ENCODE data around the gene SRD5A3. TPM values are rescaled to one million over a fixed set of nuclear protein-coding genes. Genes with fewer than 3 reads are reported as not detected.

Gene SRD5A3
- total and polyA plus RNA-seq, 2 donors (not counting 3 experiments of a cell fraction or from before 2014, with no cell fraction given): 23.6 to 24.3 TPM

DNA sequence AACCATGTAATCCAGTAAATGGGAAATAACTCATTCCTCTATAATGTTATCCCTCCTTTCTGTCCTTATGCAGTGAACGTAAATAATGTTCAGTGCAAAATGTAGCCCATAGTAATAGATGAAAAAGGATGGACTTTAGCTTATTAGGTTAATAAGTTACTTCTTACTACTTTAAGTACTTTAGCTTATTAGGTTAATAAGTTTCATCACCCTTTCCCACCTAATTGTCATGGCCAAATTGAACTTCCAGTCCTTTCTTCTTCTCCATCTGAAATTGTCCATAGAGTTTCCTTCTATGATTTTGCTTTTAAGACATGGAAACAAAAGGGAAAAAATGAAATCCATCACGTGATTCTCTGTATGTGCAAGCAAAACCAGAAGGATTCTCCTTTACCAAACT lies 34.5 kb downstream of the SRD5A3 start:
- ChIA-PET CTCF (no interaction called here), POLR2A (no interaction called here)
- TF ChIP-seq MYC (IDR thresholded peaks at IDR 0.05; ENCODE audit: low read depth, low read length) (no peak), POLR2A (IDR thresholded peaks at IDR 0.05; ENCODE audit: low read depth, low read length) (no peak), FOS (IDR thresholded peaks at IDR 0.05; ENCODE audit: borderline replicate concordance, insufficient read depth, low read length) (no peak), POLR2AphosphoS5 (IDR thresholded peaks at IDR 0.05; ENCODE audit: insufficient read depth, low read depth, low read length) (no peak), EZH2 (IDR thresholded peaks at IDR 0.05; ENCODE audit: borderline replicate concordance, low read depth, low read length, severe bottlenecking) (no peak), JUN (IDR thresholded peaks at IDR 0.05; ENCODE audit: borderline replicate concordance, insufficient read depth, insufficient read length, low read depth) (no peak), GATA2 (IDR thresholded peaks at IDR 0.05; ENCODE audit: insufficient read depth, insufficient read length, low read depth, low read length) (no peak)
- TF ChIP-seq, protein P1, sequence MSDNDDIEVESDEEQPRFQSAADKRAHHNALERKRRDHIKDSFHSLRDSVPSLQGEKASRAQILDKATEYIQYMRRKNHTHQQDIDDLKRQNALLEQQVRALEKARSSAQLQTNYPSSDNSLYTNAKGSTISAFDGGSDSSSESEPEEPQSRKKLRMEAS (IDR thresholded peaks at IDR 0.05; ENCODE audit: insufficient read depth, insufficient read length): no peak
- TF ChIP-seq, protein P2, sequence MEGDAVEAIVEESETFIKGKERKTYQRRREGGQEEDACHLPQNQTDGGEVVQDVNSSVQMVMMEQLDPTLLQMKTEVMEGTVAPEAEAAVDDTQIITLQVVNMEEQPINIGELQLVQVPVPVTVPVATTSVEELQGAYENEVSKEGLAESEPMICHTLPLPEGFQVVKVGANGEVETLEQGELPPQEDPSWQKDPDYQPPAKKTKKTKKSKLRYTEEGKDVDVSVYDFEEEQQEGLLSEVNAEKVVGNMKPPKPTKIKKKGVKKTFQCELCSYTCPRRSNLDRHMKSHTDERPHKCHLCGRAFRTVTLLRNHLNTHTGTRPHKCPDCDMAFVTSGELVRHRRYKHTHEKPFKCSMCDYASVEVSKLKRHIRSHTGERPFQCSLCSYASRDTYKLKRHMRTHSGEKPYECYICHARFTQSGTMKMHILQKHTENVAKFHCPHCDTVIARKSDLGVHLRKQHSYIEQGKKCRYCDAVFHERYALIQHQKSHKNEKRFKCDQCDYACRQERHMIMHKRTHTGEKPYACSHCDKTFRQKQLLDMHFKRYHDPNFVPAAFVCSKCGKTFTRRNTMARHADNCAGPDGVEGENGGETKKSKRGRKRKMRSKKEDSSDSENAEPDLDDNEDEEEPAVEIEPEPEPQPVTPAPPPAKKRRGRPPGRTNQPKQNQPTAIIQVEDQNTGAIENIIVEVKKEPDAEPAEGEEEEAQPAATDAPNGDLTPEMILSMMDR (IDR thresholded peaks at IDR 0.05; ENCODE audit: extremely low read depth in 1 of 2, insufficient read depth in 1 of 2, low read depth in 1 of 2, low read length in 2 of 2): no peak
- dilution Hi-C loops (cut with MboI; ENCODE audit: extremely low pct_ligation_motif_present, low sequenced_read_pairs) (no loop called here), intact Hi-C loops (cut with micrococcal nuclease) (no loop called here)
- H3K4me3 ChIP-seq (replicated peaks in 1 of 3; ENCODE audit: insufficient read depth in 1 of 3, low read depth in 1 of 3, low read length in 3 of 3): no peak overlapping the region
- H3K27ac ChIP-seq (ENCODE audit: insufficient read depth, low read depth, low read length): no peak overlapping the region
- no peaks in the 10 kb centered on the region for H3K27me3 ChIP-seq (ENCODE audit: control insufficient read depth in 2 of 2, insufficient read depth in 2 of 2, low read length in 2 of 2)
- BruUV-seq (replicated peaks): no TSS peak
- FAIRE-seq (no peak), DNase-seq (ENCODE audit: low read depth, low spot score) (no peak)
- H3K9me1 ChIP-seq (replicated peaks; ENCODE audit: control insufficient read depth, extremely low read depth, insufficient read depth, low read length): no peaks in the 10 kb centered on the region
- no peak overlapping the region for H3K9ac ChIP-seq (replicated peaks; ENCODE audit: extremely low read depth, insufficient read depth, low read length)
- H3K4me1 ChIP-seq (ENCODE audit: control insufficient read depth, extremely low read depth, insufficient read depth, low read length): no peaks in the 10 kb centered on the region
- H4K20me1 ChIP-seq (replicated peaks; ENCODE audit: control insufficient read depth, extremely low read depth, insufficient read depth, low read length): no peaks in the 10 kb centered on the region
- no peak overlapping the region for H3K4me2 ChIP-seq (ENCODE audit: insufficient read depth, low read length)
- H3K36me3 ChIP-seq (ENCODE audit: control insufficient read depth in 2 of 2, extremely low read depth in 1 of 2, insufficient read depth in 2 of 2, low read length in 2 of 2): no peaks in the 10 kb centered on the region
- H3K79me2 ChIP-seq (ENCODE audit: control insufficient read depth, insufficient read depth, low read length): no peaks in the 10 kb centered on the region
- no peak overlapping the region for H2AFZ ChIP-seq (ENCODE audit: low read depth, low read length)
- H3K9me3 ChIP-seq (replicated peaks; ENCODE audit: control insufficient read depth, insufficient read depth, low read length): no peaks in the 10 kb centered on the region
